CD8-positive, alpha-beta memory T cell (primary cell): ENCODE data around the gene CCNT1. TPM values are rescaled to one million over a fixed set of nuclear protein-coding genes. Genes with fewer than 3 reads are reported as not detected.
"Not testable (repeated sequence)": the region's sequence is repeated elsewhere in the genome, so short reads cannot be mapped to it uniquely, and the experiment has no call there.

Source experiments
- CTCF ChIA-PET: fragments of 350-600 bp; sonication (Branson Sonifier 250); formaldehyde crosslinking; loops from one replicate; lab custom pipeline; 2021; ENCODE audit warnings: antibody characterized with exemption; lab: Charles Lee
- POLR2A ChIA-PET: fragments of 350-600 bp; sonication (Branson Sonifier 250); formaldehyde crosslinking; loops from one replicate; lab custom pipeline; 2021; ENCODE audit warnings: antibody characterized with exemption; lab: Charles Lee
- DNase-seq, 5 donors: peaks; one replicate each; pipeline versions ENCODE4 v3.0.0 to v3.0.0-alpha.2; 2020 to 2022; ENCODE audit warnings: mixed read lengths in 1 of 5
- H3K27ac ChIP-seq: one replicate; pipeline ENCODE4 v1.7.0; 2013; ENCODE audit warnings: low read depth, mild to moderate bottlenecking, low read length, moderate library complexity
- H3K27me3 ChIP-seq: 2 replicates; pipeline ENCODE4 v1.7.0; 2013; ENCODE audit warnings: low read length, mild to moderate bottlenecking; ENCODE audit not compliant: insufficient read depth, poor library complexity, severe bottlenecking
- H3K36me3 ChIP-seq: 2 replicates; pipeline ENCODE4 v1.7.0; 2013; ENCODE audit warnings: mild to moderate bottlenecking, low read length, moderate library complexity; ENCODE audit not compliant: insufficient read depth
- H3K4me1 ChIP-seq: 2 replicates; pipeline ENCODE4 v1.7.0; 2013; ENCODE audit warnings: mild to moderate bottlenecking, low read length, moderate library complexity; ENCODE audit not compliant: insufficient read depth
- H3K4me3 ChIP-seq: 2 replicates; pipeline ENCODE4 v1.7.0; 2013; ENCODE audit warnings: mild to moderate bottlenecking, low read length
- H3K9me3 ChIP-seq: 2 replicates; pipeline ENCODE4 v1.7.0; 2013; ENCODE audit warnings: mild to moderate bottlenecking, low read length
- H3K27ac Mint-ChIP-seq, 8 donors: one replicate each; pipeline ENCODE4 v1.8.0; 2020 to 2021; ENCODE audit warnings: mixed read lengths in 8 of 8, mild to moderate bottlenecking in 6 of 8, inconsistent platforms in 3 of 8, moderate library complexity in 3 of 8
- H3K27me3 Mint-ChIP-seq, 2 donors: one replicate each; pipeline ENCODE4 v1.8.0; 2020 to 2021; ENCODE audit warnings: mixed read lengths in 2 of 2, mild to moderate bottlenecking in 1 of 2, moderate library complexity in 1 of 2
- H3K36me3 Mint-ChIP-seq, 3 donors: one replicate each; pipeline ENCODE4 v1.8.0; 2020 to 2021; ENCODE audit warnings: mixed read lengths in 3 of 3, inconsistent platforms in 1 of 3, mild to moderate bottlenecking in 1 of 3
- H3K4me1 Mint-ChIP-seq, 3 donors: one replicate each; pipeline ENCODE4 v1.8.0; 2020 to 2021; ENCODE audit warnings: mixed read lengths in 3 of 3, inconsistent platforms in 1 of 3, mild to moderate bottlenecking in 1 of 3
- H3K4me3 Mint-ChIP-seq, 7 donors: one replicate each; pipeline ENCODE4 v1.8.0; 2020 to 2021; ENCODE audit warnings: mixed read lengths in 7 of 7, mild to moderate bottlenecking in 6 of 7, moderate library complexity in 4 of 7, inconsistent platforms in 2 of 7
- H3K9me3 Mint-ChIP-seq, 5 donors: one replicate each; pipeline ENCODE4 v1.8.0; 2020 to 2022; ENCODE audit warnings: mixed read lengths in 5 of 5, mild to moderate bottlenecking in 3 of 5, moderate library complexity in 2 of 5, inconsistent platforms in 1 of 5
- polyA plus RNA-seq: library from polyadenylated mRNA; unstranded; fragments of 300-500 nt; fragmentation: Illumina TruSeq; gene quantifications from one replicate; pipeline ENCODE4 v1.2.3, GENCODE V29; 2021
- total RNA-seq, 2 experiments: library from RNA; stranded (reverse); gene quantifications; one replicate each; pipeline ENCODE4 v1.2.3, GENCODE V29; 2021

Gene CCNT1
- total and polyA plus RNA-seq, 3 experiments from 2014 or later: 12.9 to 66.4 (median 59.1) TPM

DNA sequence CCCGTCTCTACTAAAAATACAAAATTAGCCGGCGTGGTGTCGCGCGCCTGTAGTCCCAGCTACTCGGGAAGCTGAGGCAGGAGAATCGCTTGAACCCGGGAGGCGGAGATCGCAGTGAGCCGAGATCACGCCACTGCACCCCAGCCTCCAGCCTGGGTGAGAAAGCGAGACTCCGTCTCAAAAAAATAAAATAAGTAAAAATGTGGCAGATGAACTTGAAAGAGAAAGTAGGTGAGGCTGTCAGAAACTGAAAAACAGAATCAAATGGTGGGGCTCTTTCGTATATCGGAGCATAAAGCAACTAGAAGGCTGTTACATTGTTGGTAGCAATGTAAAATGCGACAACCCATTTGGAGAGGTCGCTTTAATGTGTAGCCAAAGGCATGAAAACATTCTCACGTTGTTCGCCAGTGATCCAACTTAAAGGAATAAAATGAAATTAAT, 767 bp upstream of the CCNT1 start:
- Mint-ChIP-seq H3K4me1 (peaks cover 38 to 48% (median 47%) of the 10 kb centered on the region in 3 donors), H3K27me3 (no peaks in the 10 kb centered on the region), H3K4me3 (peak overlapping the region; percentile 90 to 97 (median 93)), H3K9me3 (peaks cover 0 to 20% (median 13%) of the 10 kb centered on the region in 5 donors), H3K27ac (peak overlapping the region; percentile 91 to 100 (median 99)), H3K36me3 (peaks cover 10 to 42% (median 20%) of the 10 kb centered on the region in 3 donors)
- peak overlapping the region; percentile 96 for H3K27ac ChIP-seq
- DNase-seq: no peak
- no peaks in the 10 kb centered on the region for H3K27me3 ChIP-seq
- H3K36me3 ChIP-seq: peaks cover 15% of the 10 kb centered on the region
- POLR2A ChIA-PET: interaction anchor here (0.7 to 1.5 kb wide), 2 partner anchors 23 to 35 kb away, joined by 6 to 11 read pairs; partner anchors contain the start of gene KANSL2
- peak overlapping the region; percentile 67 for H3K4me3 ChIP-seq
- peaks cover 30% of the 10 kb centered on the region for H3K4me1 ChIP-seq
- CTCF ChIA-PET: interaction anchor here (1.0 kb wide), 1 partner anchor 97 kb away, joined by 6 read pairs; no protein-coding TSS in a partner anchor
- H3K9me3 ChIP-seq: no peaks in the 10 kb centered on the region

GRCh38 chr12:48716168-48716492, 377 bp downstream of the CCNT1 start:
- DNase-seq: no peak
- CTCF ChIA-PET: interaction anchor here (0.8 to 1.3 kb wide), 2 partner anchors 34 to 37 kb away, joined by 3 to 4 read pairs; partner anchors contain the start of gene KANSL2
- POLR2A ChIA-PET: interaction anchor here (0.9 to 1.5 kb wide), 2 partner anchors 10 to 34 kb away, joined by 4 to 11 read pairs; partner anchors contain the start of gene KANSL2
- Histone ChIP-seq H3K27me3 (no peaks in the 10 kb centered on the region), H3K4me3 (peak overlapping the region; percentile 91), H3K4me1 (peaks cover 30% of the 10 kb centered on the region), H3K27ac (peak overlapping the region; percentile 96), H3K36me3 (peaks cover 18% of the 10 kb centered on the region), H3K9me3 (no peaks in the 10 kb centered on the region)
- no peaks in the 10 kb centered on the region for H3K27me3 Mint-ChIP-seq
- peaks cover 0 to 15% (median 11%) of the 10 kb centered on the region in 5 donors for H3K9me3 Mint-ChIP-seq
- peak overlapping the region; percentile 90 to 97 (median 93) for H3K4me3 Mint-ChIP-seq
- peaks cover 13 to 50% (median 19%) of the 10 kb centered on the region in 3 donors for H3K36me3 Mint-ChIP-seq
- peaks cover 44 to 56% (median 52%) of the 10 kb centered on the region in 3 donors for H3K4me1 Mint-ChIP-seq
- peak overlapping the region; percentile 91 to 100 (median 99) for H3K27ac Mint-ChIP-seq

GRCh38 chr12:48712209-48712608, 4.3 kb downstream of the CCNT1 start:
- Mint-ChIP-seq H3K9me3 (no peaks in the 10 kb centered on the region), H3K27me3 (no peaks in the 10 kb centered on the region), H3K4me3 (no peak overlapping the region), H3K36me3 (peaks cover 3 to 71% (median 16%) of the 10 kb centered on the region in 3 donors), H3K4me1 (peaks cover 62 to 81% (median 78%) of the 10 kb centered on the region in 3 donors), H3K27ac (peak overlapping the region in 2 of 8 donors; percentile 14 to 54)
- CTCF ChIA-PET: interaction anchor here (1.2 kb wide), 1 partner anchor 35 kb away, joined by 3 read pairs; no protein-coding TSS in a partner anchor
- DNase-seq: no peak
- H3K36me3 ChIP-seq: peaks cover 27% of the 10 kb centered on the region
- no peak overlapping the region for H3K4me3 ChIP-seq
- no peak overlapping the region for H3K27ac ChIP-seq
- H3K9me3 ChIP-seq: no peaks in the 10 kb centered on the region
- POLR2A ChIA-PET: no interaction called here
- H3K27me3 ChIP-seq: no peaks in the 10 kb centered on the region
- H3K4me1 ChIP-seq: peaks cover 49% of the 10 kb centered on the region

GRCh38 chr12:48698822-48699221, 17.7 kb downstream of the CCNT1 start:
- H3K27me3 Mint-ChIP-seq, H3K4me3 Mint-ChIP-seq, DNase-seq, POLR2A ChIA-PET, H3K27me3 ChIP-seq, H3K4me3 ChIP-seq, H3K27ac ChIP-seq, H3K9me3 ChIP-seq, H3K4me1 ChIP-seq, CTCF ChIA-PET, H3K9me3 Mint-ChIP-seq: not testable (repeated sequence)
- Mint-ChIP-seq H3K4me1 (peaks cover 13 to 24% (median 23%) of the 10 kb centered on the region in 3 donors), H3K36me3 (peaks cover 0 to 71% (median 14%) of the 10 kb centered on the region in 3 donors), H3K27ac (peak overlapping the region in 1 of 8 donors; percentile 23)
- H3K36me3 ChIP-seq: peaks cover 17% of the 10 kb centered on the region

DNA sequence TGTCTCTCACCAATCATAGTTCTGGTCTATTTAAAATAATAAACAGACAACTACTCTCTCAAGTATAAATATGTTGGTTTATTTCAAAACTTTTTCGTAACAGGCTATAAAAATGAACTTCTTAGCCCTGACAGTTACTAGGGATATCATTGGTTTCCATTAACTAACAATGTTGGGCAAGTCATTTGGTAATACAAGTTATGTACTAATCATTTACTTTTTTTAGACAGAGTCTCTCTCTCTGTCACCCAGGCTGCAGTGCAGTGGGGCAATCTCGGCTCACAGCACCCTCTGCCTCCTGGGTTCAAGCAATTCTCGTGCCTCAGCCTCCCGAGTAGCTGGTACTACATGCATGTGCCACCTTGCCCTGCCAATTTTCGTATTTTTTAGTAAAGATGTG, 19.9 kb downstream of the CCNT1 start:
- CTCF ChIA-PET: no interaction called here
- Mint-ChIP-seq H3K4me3 (no peak overlapping the region), H3K36me3 (peaks cover 0 to 78% (median 22%) of the 10 kb centered on the region in 3 donors), H3K27ac (peak overlapping the region in 1 of 8 donors; percentile 60), H3K4me1 (peaks cover 17 to 23% (median 23%) of the 10 kb centered on the region in 3 donors), H3K27me3 (no peaks in the 10 kb centered on the region), H3K9me3 (no peaks in the 10 kb centered on the region)
- Histone ChIP-seq H3K27ac (no peak overlapping the region), H3K27me3 (no peaks in the 10 kb centered on the region), H3K36me3 (peaks cover 31% of the 10 kb centered on the region), H3K4me3 (no peak overlapping the region), H3K9me3 (no peaks in the 10 kb centered on the region), H3K4me1 (no peaks in the 10 kb centered on the region)
- POLR2A ChIA-PET: no interaction called here
- no peak for DNase-seq

DNA sequence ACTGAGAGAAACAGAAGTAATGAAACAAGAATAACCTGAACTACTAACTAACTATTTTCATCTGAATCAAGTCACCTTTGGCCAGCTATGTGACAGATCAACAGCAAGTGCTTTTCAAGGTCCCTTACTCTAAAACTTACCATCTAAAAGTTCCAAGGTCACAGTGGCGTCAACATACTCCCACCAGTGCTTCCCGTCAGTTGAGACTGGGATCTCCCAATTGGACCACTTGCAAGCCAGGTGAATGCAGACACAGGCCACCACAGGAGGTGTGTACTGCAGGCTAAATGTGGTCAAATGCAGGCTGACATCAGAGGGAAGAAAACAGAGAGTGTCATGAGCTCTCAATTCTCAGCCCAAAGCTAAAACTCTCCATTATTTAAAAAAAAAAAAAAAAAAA, 20.6 kb downstream of the CCNT1 start:
- Histone ChIP-seq H3K4me1 (no peaks in the 10 kb centered on the region), H3K27me3 (no peaks in the 10 kb centered on the region), H3K27ac (no peak overlapping the region), H3K9me3 (no peaks in the 10 kb centered on the region), H3K36me3 (peaks cover 31% of the 10 kb centered on the region), H3K4me3 (no peak overlapping the region)
- Mint-ChIP-seq H3K27ac (peak overlapping the region in 4 of 8 donors; percentile 29 to 61 (median 52)), H3K36me3 (peaks cover 0 to 82% (median 26%) of the 10 kb centered on the region in 3 donors), H3K4me1 (peaks cover 18 to 26% (median 26%) of the 10 kb centered on the region in 3 donors), H3K9me3 (no peaks in the 10 kb centered on the region), H3K27me3 (no peaks in the 10 kb centered on the region), H3K4me3 (no peak overlapping the region)
- POLR2A ChIA-PET: no interaction called here
- CTCF ChIA-PET: no interaction called here
- no peak for DNase-seq

GRCh38 chr12:48694038-48694437, 22.5 kb downstream of the CCNT1 start:
- H3K4me1 ChIP-seq: no peaks in the 10 kb centered on the region

DNA sequence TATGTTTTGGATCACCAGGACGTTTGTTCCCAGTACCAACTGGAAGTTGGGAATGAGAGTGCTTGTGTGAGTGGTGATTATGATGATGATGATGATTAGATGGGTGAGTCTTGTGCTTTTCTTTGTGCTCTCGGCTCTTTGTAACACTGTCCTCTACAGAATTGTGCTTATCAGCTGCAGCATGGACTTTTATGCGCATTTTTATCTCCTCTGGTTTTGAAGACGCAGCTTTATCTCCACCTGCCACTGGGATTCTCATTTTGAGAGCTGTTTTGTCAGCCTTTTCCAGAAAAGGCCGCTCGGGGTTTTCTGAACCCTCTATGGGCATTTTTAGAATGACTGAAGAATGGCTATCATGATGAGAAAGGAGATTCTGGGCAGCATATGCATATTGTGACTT, 22.9 kb downstream of the CCNT1 start:
- H3K4me1 Mint-ChIP-seq: peaks cover 15 to 35% (median 25%) of the 10 kb centered on the region in 3 donors
- CTCF ChIA-PET: no interaction called here

More at GRCh38 chr12:48694038-48694437, 22.5 kb downstream of the CCNT1 start:
- H3K4me1 Mint-ChIP-seq: peaks cover 14 to 30% (median 21%) of the 10 kb centered on the region in 3 donors
- DNase-seq: no peak
- H3K36me3 ChIP-seq: peaks cover 26% of the 10 kb centered on the region
- CTCF ChIA-PET: no interaction called here
- H3K27ac ChIP-seq: no peak overlapping the region
- H3K36me3 Mint-ChIP-seq: peaks cover 0 to 88% (median 24%) of the 10 kb centered on the region in 3 donors
- H3K4me3 Mint-ChIP-seq: no peak overlapping the region
- no peak overlapping the region for H3K4me3 ChIP-seq
- H3K9me3 Mint-ChIP-seq: no peaks in the 10 kb centered on the region
- POLR2A ChIA-PET: no interaction called here
- H3K27me3 Mint-ChIP-seq: no peaks in the 10 kb centered on the region
- H3K27ac Mint-ChIP-seq: peak overlapping the region in 2 of 8 donors; percentile 56 to 81
- no peaks in the 10 kb centered on the region for H3K27me3 ChIP-seq
- H3K9me3 ChIP-seq: no peaks in the 10 kb centered on the region

More for the DNA sequence above, 22.9 kb downstream of the CCNT1 start:
- Mint-ChIP-seq H3K27ac (no peak overlapping the region), H3K9me3 (no peaks in the 10 kb centered on the region), H3K4me3 (no peak overlapping the region), H3K36me3 (peaks cover 0 to 90% (median 24%) of the 10 kb centered on the region in 3 donors), H3K27me3 (no peaks in the 10 kb centered on the region)
- no peak overlapping the region for H3K4me3 ChIP-seq
- peaks cover 26% of the 10 kb centered on the region for H3K36me3 ChIP-seq
- no peak for DNase-seq
- H3K27ac ChIP-seq: no peak overlapping the region
- POLR2A ChIA-PET: no interaction called here
- no peaks in the 10 kb centered on the region for H3K4me1 ChIP-seq
- H3K27me3 ChIP-seq: no peaks in the 10 kb centered on the region
- H3K9me3 ChIP-seq: no peaks in the 10 kb centered on the region
